DMS153 treated with DMSO at 0.1 percent for 48 hours (cell line): ENCODE results near the gene TMEM190.

Experiments
- DNase-seq: peaks from one replicate; lab custom pipeline; 2025; ENCODE audit not compliant: unreplicated experiment; lab: John Stamatoyannopoulos, UW

Gene TMEM190

DNA sequence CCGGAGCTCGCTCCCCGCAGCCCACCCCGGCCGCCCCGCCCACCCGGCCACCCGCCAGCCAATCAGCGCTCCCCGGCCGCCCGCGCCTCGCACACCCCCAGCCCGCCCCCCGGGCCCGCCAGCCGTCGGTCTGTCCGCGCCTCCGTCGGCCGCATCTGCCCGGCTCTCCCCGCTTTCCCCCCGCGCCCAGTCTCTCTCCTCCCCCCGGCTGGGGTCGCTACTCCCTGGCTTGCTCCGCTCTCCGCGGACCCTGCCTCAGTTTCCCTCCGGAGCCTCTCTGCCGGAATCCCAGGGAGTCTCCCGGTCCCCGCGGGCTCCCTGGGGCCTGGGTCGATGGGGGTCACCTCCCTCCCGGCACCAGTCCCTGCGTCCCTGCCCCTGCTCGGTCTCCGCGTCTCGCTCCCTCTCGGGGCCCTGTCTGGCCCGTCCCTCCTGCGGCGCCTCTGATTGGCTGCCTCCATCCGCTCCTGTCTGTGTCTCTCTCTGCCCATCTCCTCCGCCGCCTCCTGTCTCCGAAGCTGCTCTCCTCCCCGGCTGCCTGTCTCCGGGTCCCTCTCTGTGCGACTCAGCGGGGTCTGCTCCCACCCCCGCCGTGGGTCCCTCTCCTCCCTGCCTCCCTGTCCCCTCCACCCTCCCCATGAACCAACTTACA lies 6.8 kb upstream of the TMEM190 start:
- no peak for DNase-seq

DNA sequence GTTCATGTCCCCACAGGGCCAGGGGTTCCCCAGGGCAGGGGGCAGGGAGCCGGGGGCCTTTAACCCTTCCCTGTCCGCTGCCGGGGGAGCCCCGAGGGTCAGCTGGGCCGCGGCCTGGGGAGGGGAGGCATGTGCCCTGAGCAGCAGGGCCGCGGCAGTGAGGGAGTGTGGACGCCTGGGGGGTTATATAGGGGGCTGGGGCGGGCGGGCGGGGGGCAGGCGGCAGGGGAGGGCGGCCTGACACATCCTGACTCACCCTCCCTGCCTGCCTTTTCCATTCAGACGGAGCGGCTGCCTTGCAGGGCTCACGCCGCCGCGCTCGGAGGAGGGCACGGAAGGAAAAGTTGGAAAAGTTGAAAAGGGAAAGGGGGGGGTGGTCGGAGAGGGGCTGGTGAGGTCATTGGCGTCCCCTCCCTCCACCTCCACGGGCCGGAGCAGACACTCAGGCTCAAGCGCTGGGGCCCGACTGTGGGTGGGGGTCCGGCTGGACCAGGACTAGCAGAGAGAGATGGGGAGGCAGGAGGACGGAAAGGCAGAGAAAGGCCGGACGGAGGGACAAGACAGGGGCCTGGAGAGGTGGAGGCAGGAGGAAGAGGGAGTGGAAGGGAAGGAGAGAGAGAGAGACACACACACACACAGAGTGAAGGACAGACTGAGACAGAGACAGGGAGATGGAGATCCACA lies 6.2 kb upstream of the TMEM190 start, which contains the start of gene IL11:
Gene IL11, minus strand, starts transcription at position 159 of the 684 bp plus-strand sequence. Its CDS starts 153 bp downstream, at position 6.
- no peak for DNase-seq

- DNase-seq = no peak
Measured at GRCh38 chr19:55372316-55373081, 4.1 kb upstream of the TMEM190 start.

DNA sequence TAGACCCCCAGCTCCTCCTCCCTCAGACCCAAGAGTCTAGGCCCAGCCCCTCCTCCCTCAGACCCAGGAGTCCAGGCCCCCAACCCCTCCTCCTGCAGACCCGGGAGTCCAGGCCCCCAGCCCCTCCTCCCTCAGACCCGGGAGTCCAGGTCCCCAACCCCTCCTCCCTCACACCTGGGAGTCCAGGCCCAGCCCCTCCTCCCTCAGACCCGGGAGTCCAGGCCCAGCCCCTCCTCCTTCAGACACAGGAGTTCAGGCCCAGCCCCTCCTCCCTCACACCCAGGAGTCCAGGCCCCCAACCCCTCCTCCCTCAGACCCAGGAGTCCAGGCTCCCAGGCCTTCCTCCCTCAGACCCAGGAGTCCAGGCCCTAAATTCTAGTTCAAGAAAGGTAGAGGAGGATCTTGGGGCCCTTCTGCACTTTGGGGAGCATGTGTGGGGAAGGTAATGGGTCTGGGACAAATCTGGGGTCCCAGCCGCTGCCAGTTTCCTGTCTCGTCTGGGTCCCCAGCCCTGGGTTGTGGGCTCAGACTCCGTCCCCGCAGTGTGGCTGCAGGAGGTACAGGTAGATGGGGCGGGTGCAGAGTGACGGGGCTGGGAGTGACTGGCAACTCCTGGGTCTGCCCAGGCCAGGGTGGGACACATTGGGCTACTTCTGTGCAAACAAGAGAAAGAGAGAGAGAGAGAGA lies 3.2 kb upstream of the TMEM190 start:
- DNase-seq = no peak

DNA sequence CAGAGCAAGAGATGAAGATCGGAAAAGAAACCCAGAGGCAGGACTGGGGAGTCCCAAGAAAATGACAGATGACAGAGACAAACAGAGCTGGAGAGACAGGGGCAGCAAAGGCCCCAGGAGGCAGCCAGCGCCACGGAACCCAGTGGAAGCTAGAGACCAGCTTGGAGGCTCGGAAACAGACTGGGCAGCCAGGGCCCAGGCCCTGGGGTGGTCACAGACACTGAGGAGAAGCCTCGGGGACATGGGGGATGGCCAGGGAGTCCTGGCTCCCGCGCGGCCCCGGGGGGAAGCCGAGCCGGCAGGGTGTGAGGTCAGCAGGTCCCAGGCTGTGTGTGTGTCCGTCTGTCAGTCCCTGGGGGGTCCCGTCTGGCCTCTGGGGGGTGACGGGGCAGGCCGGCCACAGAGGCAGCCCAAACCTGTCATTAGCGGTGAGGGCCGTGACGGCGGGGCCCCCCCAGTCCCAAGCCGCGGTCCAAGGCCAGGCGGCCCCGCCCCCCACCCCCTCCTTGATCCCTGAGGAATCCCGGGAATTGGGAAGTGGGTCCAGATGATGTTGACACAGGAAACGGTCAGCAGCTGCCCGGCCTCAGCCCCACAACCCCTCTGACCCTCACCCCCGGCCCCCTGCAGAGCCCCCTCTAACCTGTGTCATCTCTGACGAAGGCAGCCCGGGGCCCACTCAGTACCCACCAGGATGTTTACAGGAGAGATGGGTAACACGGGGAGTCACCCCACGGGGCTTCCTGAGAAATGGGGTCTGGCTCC lies 2.5 kb upstream of the TMEM190 start:
- DNase-seq = no peak

DNA sequence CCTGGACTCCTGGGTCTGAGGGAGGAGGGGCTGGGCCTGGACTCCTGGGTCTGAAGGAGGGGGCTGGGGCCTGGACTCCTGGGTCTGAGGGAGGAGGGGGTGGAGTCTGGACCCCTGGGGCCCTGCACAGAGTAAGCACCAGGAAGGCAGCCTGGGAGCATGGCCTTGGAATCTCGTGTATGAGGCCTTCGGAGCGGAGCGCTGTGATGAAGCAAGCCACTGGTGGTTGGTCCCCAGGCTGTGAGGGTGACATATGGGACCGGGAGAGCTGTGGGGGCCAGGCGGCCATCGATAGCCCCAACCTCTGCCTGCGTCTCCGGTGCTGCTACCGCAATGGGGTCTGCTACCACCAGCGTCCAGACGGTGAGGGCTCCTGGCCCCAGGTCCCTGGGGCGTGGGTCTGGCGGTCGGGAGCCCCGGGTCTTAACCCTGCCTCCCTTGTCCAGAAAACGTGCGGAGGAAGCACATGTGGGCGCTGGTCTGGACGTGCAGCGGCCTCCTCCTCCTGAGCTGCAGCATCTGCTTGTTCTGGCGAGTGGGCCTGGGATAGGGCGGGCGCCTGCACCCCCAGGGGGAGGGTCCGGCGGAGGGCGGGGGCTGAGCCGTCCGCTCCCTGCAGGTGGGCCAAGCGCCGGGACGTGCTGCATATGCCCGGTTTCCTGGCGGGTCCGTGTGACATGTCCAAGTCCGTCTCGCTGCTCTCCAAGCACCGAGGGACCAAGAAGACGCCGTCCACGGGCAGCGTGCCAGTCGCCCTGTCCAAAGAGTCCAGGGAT lies 918 bp downstream of the TMEM190 start:
- DNase-seq = no peak

- no peak for DNase-seq
Measured at GRCh38 chr19:55379174-55379573, 2.5 kb downstream of the TMEM190 start.

GRCh38 chr19:55382013-55382412 lies 5.4 kb downstream of the TMEM190 start:
- DNase-seq = no peak

- no peak for DNase-seq
Measured at GRCh38 chr19:55382522-55383054, 6.0 kb downstream of the TMEM190 start.

DNA sequence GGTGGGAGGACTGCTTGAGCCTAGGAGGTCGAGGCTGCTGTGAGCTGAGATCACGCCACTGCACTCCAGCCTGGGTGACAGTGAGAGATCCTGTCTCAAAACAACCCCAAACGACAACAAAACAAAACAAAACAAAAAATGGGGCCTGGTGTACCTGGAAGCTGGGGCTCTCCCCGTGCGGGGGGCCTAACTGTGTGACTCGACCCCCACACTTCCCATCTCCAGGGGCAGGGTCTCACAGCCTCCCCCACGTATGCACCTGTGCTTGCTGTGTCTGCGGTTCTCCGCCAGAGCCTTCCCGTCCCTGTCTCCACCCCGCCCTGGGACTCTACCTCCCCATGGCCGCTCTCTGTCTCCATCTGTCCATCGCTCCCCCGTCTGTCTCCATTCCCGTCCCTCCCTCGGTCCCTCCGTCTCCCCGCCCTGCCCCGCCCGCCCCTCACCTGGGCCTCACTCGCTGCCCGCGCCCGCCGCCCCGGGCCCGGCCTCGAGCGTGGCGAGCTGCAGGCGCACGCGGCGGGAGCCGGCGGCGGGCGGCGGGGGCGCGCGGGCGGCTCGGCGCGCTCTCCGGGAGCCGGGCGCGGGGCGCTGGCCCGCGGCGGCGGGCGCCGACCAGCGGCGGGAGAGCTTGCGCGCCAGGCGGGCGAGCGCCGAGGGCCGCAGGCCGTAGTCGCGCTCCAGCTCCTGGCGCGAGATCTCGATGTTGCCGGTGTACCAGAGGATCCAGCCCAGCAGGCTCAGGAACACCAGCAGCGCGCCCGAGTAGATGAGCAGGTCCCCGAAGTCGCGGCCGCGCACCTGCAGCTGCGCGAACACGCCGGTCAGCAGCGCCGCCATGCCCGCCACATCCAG lies 6.9 kb downstream of the TMEM190 start:
- DNase-seq = peak; percentile 30

DNA sequence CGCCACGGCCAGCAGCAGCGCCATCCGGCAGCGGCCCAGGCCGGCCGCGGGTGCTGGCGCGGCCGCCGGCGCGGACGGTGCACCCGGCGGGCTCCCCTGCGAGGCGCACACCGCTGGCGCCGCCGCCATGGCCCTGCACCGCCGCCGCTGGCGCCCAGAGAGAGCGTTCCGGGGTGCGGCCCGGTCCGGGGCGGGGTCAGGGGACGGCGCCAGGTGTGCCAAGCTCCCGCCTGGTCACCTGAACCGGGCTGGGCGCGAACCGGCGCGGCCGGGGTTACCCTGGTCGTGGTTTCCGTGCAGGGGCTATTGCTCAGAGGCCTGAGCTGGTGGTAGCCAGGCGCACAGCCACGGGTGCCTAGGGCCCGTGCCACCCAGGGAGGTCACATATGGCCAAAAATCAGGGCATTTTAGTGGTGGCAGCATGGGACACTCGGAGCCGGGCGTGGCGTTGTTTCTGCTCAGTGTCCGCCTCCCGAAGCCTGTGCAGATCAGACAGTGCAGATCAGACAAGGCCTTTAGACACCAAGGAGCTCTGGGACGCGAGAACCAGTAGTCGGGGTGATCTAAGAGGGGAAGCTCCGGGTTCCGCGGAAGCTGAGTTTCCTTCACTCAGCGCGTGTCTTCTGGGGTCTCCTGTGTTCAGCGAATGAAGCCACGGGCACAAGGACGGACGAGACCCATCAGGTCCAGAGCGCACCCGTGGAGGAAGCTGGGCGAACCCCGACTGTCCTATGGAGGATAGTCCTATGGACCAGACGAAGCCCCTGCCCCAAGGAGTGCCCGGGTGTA lies 7.7 kb downstream of the TMEM190 start, which contains the start of gene TMEM238:
Gene TMEM238, minus strand, starts transcription at position 162 of the 789 bp plus-strand sequence. Its CDS starts 33 bp downstream, at position 129.
- no peak for DNase-seq

- peak; percentile 92 for DNase-seq
Measured at GRCh38 chr19:55384920-55385723, 8.5 kb downstream of the TMEM190 start.

GRCh38 chr19:55385724-55386492 lies 9.3 kb downstream of the TMEM190 start, which contains the start of gene RPL28:
RPL28 (plus strand) TSS chr19:55385932; CDS start chr19:55386358, 426 bp downstream.
- peak; percentile 96 for DNase-seq

- no peak for DNase-seq
Measured at GRCh38 chr19:55386493-55386971, 9.9 kb downstream of the TMEM190 start.

DNA sequence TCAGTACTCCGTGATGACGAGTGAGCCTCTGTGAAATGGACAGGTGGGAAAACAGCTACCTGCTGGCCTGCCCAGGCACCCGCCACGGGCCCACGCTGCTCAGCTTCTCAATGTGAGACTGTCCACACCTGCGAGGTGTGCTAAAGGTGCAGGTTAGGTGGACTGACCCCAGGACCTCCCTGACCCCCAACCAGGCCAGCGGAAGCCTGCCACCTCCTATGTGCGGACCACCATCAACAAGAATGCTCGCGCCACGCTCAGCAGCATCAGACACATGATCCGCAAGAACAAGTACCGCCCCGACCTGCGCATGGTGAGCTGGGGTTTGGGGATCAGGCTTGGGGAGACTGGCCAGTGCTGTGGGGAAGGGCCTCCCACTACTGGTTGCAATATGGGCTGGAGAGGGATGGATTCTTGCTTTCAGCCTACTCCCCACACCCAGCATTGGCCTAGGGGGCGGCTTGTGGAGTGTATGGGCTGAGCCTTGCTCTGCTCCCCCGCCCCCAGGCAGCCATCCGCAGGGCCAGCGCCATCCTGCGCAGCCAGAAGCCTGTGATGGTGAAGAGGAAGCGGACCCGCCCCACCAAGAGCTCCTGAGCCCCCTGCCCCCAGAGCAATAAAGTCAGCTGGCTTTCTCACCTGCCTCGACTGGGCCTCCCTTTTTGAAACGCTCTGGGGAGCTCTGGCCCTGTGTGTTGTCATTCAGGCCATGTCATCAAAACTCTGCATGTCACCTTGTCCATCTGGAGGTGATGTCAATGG lies 11.3 kb downstream of the TMEM190 start:
- DNase-seq = no peak
